ELR (cell line): ENCODE measurements around the gene FN1.
"Not testable (repeated sequence)": the region's sequence is repeated elsewhere in the genome, so short reads cannot be mapped to it uniquely, and the experiment has no call there.

Experiments used
- DNase-seq: peaks from one replicate; pipeline ENCODE4 v3.0.0-alpha.2; 2015; ENCODE audit warnings: low read depth

Gene FN1

GRCh38 chr2:215338883-215339679 lies 96.8 kb downstream of the FN1 start:
- no peak for DNase-seq

- no peak for DNase-seq
These were observed 102.8 kb downstream of the FN1 start for GRCh38 chr2:215332872-215333595.

GRCh38 chr2:215328066-215328465 lies 107.8 kb downstream of the FN1 start:
- no peak for DNase-seq

- DNase-seq: no peak
These were observed 111.1 kb downstream of the FN1 start for GRCh38 chr2:215324811-215325210.

GRCh38 chr2:215320679-215321078 lies 115.2 kb downstream of the FN1 start:
- no peak for DNase-seq

GRCh38 chr2:215320102-215320501 lies 115.8 kb downstream of the FN1 start:
- no peak for DNase-seq

DNA sequence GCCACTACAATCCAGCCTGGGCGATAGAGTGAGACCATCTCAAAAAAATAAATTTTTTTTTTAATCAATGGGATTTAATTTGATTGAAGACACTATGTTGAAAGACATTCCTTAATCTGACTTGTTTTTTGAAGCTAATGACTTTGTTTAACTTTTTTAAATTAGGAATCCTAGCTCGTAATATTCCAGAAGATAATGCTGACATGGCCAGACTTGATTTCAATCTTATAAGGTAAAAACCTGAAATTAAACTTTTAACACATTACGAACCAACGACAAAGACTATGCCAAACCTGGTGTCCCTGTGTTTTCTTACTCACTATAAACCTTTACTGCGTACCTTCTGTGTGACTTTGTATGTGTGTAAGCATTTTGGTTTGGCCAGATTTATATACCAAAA lies 116.4 kb downstream of the FN1 start:
- no peak for DNase-seq

DNA sequence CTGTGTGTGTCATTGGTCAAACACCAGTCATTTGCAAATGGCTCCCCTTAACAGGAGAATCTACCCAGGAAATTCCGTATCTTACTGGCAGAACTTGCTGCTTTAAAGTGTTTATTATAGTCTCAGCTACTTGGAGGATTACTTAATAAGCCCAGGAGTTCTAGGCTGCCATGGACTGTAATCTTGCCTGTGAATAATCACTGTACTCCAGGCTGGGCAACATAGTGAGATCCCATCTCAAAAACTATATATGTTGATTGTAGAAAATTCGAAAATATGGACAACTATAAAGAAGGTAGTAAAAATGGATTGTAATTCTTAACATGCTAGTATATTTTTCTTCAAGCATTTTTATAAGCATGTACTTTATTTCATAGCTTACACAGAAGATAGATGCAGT lies 119.5 kb downstream of the FN1 start:
- DNase-seq: no peak

GRCh38 chr2:215315301-215315700 lies 120.6 kb downstream of the FN1 start:
- no peak for DNase-seq

DNA sequence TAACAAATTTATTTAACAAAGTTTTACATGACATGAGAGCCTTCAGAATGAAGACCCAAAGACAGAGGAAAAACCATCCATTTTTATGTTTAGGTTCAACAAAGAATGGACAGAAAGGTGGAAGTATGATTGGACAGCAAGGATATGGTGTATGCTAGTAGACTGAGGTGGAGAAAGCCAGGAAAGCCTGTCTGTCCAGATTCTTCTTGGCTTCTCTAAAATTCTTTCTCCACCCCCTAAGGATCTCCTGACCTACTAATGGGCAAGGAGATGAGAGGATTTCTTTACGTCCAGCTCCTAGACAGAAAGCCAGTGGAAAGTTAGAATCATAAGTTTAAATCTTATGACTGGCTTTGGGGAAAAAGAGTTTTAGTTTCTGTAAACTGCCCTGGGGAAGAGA lies 121.0 kb downstream of the FN1 start:
- DNase-seq: no peak

GRCh38 chr2:215313255-215313613 lies 122.6 kb downstream of the FN1 start:
- no peak for DNase-seq

GRCh38 chr2:215311625-215312396 lies 124.1 kb downstream of the FN1 start, which contains the start of gene ATIC:
TSS of gene ATIC (plus strand) at chr2:215312059. CDS start at chr2:215312143, 84 bp downstream.
- peak; percentile 96 for DNase-seq

DNA sequence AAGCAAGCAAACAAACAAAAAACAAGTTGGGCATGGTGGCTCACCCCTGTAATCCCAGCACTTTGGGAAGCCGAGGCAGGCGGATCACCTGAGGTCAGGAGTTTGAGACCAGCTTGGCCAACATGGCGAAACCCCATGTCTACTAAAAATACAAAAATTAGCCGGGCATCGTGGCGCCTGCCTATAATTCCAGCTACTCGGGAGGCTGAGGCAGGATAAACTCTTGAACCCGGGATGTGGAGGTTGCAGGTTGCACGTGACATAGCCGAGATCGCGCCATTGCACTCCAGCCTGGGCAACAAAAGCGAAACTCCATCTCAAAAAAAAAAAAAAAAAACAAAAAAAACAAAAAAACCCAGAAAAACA lies 124.6 kb downstream of the FN1 start:
- not testable (repeated sequence) for DNase-seq
